Kidney (tissue), 14 donors: ENCODE results near the gene STX1B. TPM values are rescaled to one million over a fixed set of nuclear protein-coding genes. Genes with fewer than 3 reads are reported as not detected.

ENCODE experiments used
- DNase-seq, 5 donors: peaks; one replicate each; pipeline ENCODE4 v3.0.0-alpha.2; 2013 to 2020
- FAIRE-seq: peaks from 2 replicates; lab custom pipeline; 2012; peaks lifted over from hg19 to GRCh38; lab: Jason Lieb, UNC
- H3K27ac ChIP-seq, 2 donors: one replicate each; pipeline ENCODE4 v1.7.0; 2013; ENCODE audit warnings: low read depth in 2 of 2, low read length in 2 of 2, inconsistent platforms in 1 of 2
- H3K27me3 ChIP-seq: one replicate; pipeline ENCODE4 v1.7.1; 2013; ENCODE audit warnings: low read length, inconsistent platforms; ENCODE audit not compliant: control insufficient read depth, insufficient read depth
- H3K36me3 ChIP-seq, 3 donors: one replicate each; pipeline versions ENCODE4 v1.7.0 to v1.7.1; 2013; ENCODE audit warnings: low read length in 3 of 3, control low read depth in 1 of 3, inconsistent platforms in 1 of 3; ENCODE audit not compliant: insufficient read depth in 3 of 3, control insufficient read depth in 2 of 3
- H3K4me1 ChIP-seq, 3 donors: one replicate each; pipeline versions ENCODE4 v1.7.0 to v1.7.1; 2013; ENCODE audit warnings: low read length in 3 of 3, inconsistent platforms in 1 of 3, low read depth in 1 of 3; ENCODE audit not compliant: control insufficient read depth in 2 of 3, insufficient read depth in 2 of 3
- H3K4me3 ChIP-seq, 3 donors: one replicate each; pipeline versions ENCODE4 v1.7.0 to v1.8.1; 2013; ENCODE audit warnings: low read length in 3 of 3, control low read depth in 1 of 3, inconsistent platforms in 1 of 3
- H3K9ac ChIP-seq, 3 donors: one replicate each; pipeline versions ENCODE4 v1.7.0 to v1.7.1; 2013; ENCODE audit warnings: low read length in 3 of 3, control low read depth in 1 of 3, inconsistent platforms in 1 of 3
- H3K9me3 ChIP-seq, 3 donors: one replicate each; pipeline versions ENCODE4 v1.7.0 to v1.7.1; 2013; ENCODE audit warnings: low read length in 3 of 3, control low read depth in 1 of 3, inconsistent platforms in 1 of 3; ENCODE audit not compliant: control insufficient read depth in 2 of 3, insufficient read depth in 1 of 3
- intact Hi-C: fragments of 100-400 bp; cut with DNase I; formaldehyde crosslinking; loops from one replicate; pipeline ENCODE4 v1.11.1; 2022
- polyA plus RNA-seq: library from polyadenylated mRNA; stranded (reverse); fragments of 350-450 nt; fragmentation: Illumina TruSeq; extraction: RNeasy Lipid Tissue Mini Kit (QIAGEN cat#74804); gene quantifications from one replicate; pipeline ENCODE4 v1.2.3, GENCODE V29; 2014; ENCODE audit warnings: low read depth, low replicate concordance; ENCODE audit not compliant: insufficient read depth
- total RNA-seq: library from RNA; stranded (reverse); fragmentation: NEBNext Ultra II Directional; extraction: Animal tissue kit (Norgen Biotek cat#: 25700); gene quantifications from one replicate; pipeline ENCODE4 v1.2.1, GENCODE V29; 2021
- TF ChIP-seq, protein P1 (sequence below): IDR thresholded peaks from 3 replicates; pipeline ENCODE4 v1.5.1; 2012; ENCODE audit warnings: mild to moderate bottlenecking, moderate library complexity, borderline replicate concordance; ENCODE audit not compliant: insufficient read depth; ENCODE audit errors: extremely low read depth
- donor health status: control.
- donor health status: control.
- donor health status: control.
- donor health status: control.
- donor health status: control.
- donor health status: DM: yes; HTN: yes; CAD: no.
- donor health status: Normal renal cell carcinoma (clear cell type).

Gene STX1B
- total and polyA plus RNA-seq, 2 donors from 2014 or later: 0.22 to 1.7 TPM

DNA sequence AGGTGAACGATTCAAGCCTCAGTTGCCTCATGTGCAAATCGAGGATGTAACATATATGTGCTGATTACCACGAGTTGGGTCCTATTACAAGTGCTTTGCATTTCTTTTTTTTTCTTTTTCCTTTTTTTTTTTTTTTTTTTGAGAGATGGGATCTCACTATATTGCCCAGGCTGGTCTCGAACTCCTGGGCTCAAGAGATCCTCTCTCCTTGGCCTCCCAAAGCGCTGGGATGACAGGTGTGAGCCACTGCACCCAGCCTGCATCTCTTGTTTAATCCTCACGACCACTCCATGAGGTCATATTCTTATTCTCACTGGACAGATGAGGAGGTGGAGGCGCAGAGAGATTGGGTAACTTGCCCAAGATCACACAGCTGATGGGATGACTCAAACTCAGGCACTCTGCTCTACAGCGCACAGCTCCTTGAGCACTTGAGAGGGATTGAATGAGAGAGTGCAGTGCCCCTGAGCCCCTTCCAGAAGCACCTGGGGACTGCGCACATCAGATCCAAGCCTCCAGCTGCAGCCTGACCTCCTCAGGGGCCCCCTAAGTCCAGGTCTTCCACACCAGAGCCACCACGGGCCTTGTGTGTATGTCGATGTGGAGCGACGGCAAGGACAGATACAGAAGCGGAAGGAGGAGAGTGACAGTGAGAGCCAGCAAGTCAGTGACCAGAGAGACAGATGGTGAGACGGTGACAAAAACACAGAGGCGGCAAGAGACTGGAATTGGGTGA is 4.9 kb downstream of the STX1B start:
- H3K36me3 ChIP-seq: no peaks in the 10 kb centered on the region
- no peaks in the 10 kb centered on the region for H3K9me3 ChIP-seq
- FAIRE-seq: no peak
- no peak for DNase-seq
- no peak overlapping the region for H3K27ac ChIP-seq
- no peaks in the 10 kb centered on the region for H3K4me1 ChIP-seq
- intact Hi-C loops: no loop called here
- H3K27me3 ChIP-seq: no peaks in the 10 kb centered on the region
- TF ChIP-seq, protein P1, sequence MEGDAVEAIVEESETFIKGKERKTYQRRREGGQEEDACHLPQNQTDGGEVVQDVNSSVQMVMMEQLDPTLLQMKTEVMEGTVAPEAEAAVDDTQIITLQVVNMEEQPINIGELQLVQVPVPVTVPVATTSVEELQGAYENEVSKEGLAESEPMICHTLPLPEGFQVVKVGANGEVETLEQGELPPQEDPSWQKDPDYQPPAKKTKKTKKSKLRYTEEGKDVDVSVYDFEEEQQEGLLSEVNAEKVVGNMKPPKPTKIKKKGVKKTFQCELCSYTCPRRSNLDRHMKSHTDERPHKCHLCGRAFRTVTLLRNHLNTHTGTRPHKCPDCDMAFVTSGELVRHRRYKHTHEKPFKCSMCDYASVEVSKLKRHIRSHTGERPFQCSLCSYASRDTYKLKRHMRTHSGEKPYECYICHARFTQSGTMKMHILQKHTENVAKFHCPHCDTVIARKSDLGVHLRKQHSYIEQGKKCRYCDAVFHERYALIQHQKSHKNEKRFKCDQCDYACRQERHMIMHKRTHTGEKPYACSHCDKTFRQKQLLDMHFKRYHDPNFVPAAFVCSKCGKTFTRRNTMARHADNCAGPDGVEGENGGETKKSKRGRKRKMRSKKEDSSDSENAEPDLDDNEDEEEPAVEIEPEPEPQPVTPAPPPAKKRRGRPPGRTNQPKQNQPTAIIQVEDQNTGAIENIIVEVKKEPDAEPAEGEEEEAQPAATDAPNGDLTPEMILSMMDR: no peak
- no peak overlapping the region for H3K4me3 ChIP-seq
- H3K9ac ChIP-seq: no peak overlapping the region

DNA sequence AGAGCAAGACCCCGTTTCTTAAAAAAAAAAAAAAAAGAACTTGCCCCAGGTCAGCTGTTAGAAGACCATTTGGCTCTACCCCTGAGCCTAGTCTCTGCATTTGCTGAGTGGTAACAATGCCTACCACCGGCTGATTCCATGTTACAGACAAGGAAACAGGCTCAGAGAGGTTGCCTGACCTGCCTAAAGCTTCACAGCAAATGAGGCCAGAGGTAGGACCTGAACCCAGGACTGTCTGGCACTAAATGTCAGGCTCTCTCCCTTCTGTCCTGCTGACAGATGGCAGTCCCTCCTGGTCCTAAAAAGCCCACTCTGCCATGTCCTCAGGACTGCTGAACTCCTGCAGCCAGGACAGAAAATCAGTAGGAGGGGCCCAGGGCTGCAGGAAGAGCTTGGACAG is 5.8 kb downstream of the STX1B start:
- TF ChIP-seq, protein P1: no peak
- no peak for DNase-seq
- Histone ChIP-seq H3K27ac (no peak overlapping the region), H3K9ac (no peak overlapping the region), H3K9me3 (no peaks in the 10 kb centered on the region), H3K4me3 (no peak overlapping the region), H3K36me3 (no peaks in the 10 kb centered on the region), H3K27me3 (no peaks in the 10 kb centered on the region), H3K4me1 (no peaks in the 10 kb centered on the region)
- FAIRE-seq: no peak
- intact Hi-C loops: no loop called here

DNA sequence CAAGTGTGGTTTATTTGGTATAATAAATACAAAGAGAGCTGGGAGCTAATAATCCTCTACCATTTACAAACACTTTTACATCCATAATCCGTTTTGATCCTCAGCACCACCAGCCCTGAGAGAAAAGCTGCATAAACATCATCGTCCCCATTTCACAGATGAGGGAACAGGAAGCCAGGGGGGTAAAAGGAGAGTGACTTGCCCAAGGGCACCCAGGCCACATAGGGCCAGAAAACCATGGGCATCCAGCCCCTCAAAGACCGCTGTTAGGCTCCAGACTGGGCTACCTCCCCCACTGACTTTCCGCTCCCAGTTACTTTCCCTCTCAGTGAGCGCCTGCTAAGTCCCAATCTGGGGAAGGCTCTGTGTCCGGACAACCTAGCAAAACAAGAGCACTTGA is 6.7 kb downstream of the STX1B start:
- TF ChIP-seq, protein P1: no peak
- Histone ChIP-seq H3K9ac (no peak overlapping the region), H3K36me3 (no peaks in the 10 kb centered on the region), H3K4me1 (no peaks in the 10 kb centered on the region), H3K4me3 (no peak overlapping the region), H3K27ac (no peak overlapping the region), H3K9me3 (no peaks in the 10 kb centered on the region), H3K27me3 (no peaks in the 10 kb centered on the region)
- FAIRE-seq (no peak), DNase-seq (no peak)
- intact Hi-C loops: no loop called here

DNA sequence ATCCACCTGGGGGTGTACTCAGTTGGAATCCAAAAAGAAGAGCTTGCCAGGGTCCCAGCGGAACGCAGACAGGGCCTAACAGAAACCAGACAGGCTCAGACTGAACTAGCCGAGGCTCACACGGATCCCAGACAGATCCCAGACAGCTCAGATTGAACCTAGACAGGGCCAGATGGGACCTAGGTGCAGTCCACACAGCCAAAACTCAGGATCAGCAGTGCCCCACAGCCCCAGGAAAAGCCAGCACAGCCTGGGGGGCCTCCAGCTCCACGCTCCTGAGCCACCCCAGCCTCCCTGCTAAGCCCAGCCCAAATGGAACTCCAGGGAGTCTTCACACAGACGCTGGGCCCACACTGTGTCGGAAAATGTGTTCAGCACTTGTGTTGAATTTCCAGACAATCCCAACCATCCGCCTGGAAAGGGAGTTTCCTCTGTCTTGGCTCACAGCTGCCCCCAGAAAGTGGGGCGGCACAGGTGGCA is 7.5 kb downstream of the STX1B start:
- Histone ChIP-seq H3K36me3 (no peaks in the 10 kb centered on the region), H3K27ac (no peak overlapping the region), H3K4me1 (peaks cover 0 to under 1% (median 0%) of the 10 kb centered on the region in 3 donors), H3K4me3 (no peak overlapping the region), H3K9ac (no peak overlapping the region), H3K27me3 (no peaks in the 10 kb centered on the region), H3K9me3 (no peaks in the 10 kb centered on the region)
- FAIRE-seq: no peak
- DNase-seq: no peak
- TF ChIP-seq, protein P1: no peak
- intact Hi-C loops: no loop called here
